ENCODE measurements around the gene FAM47E. TPM values are rescaled to one million over a fixed set of nuclear protein-coding genes. Genes with fewer than 3 reads are reported as not detected.
A peak's percentile ranks its signal among the peaks of the same experiment; 100 is the strongest.

FAM47E gene
- total RNA-seq, 2 experiments from 2014 or later: 0.34 to 0.74 TPM

- ChIA-PET POLR2A (interaction anchor here (0.6 to 1.5 kb wide), 2 partner anchors 54 to 71 kb away, joined by 3 to 4 read pairs; no protein-coding TSS in a partner anchor), CTCF (no interaction called here)
- Histone ChIP-seq H3K4me3 (ENCODE audit: low read length) (peak overlapping the region; percentile 49), H3K9me3 (ENCODE audit: control insufficient read depth in 1 of 2, insufficient read depth in 1 of 2, low read length in 2 of 2) (peaks cover 0 to 4% of the 10 kb centered on the region in 2 experiments), H3K27ac (ENCODE audit: low read depth in 1 of 2, low read length in 2 of 2) (no peak overlapping the region), H3K27me3 (ENCODE audit: control insufficient read depth in 1 of 2, insufficient read depth in 2 of 2, low read length in 2 of 2) (peaks cover 16 to 60% of the 10 kb centered on the region in 2 experiments), H3K4me1 (ENCODE audit: insufficient read depth, low read length) (peaks cover 10% of the 10 kb centered on the region), H3K36me3 (ENCODE audit: insufficient read depth, low read length) (no peaks in the 10 kb centered on the region)
- ATAC-seq (ENCODE audit: poor library complexity): no peak
- H3K9me3 Mint-ChIP-seq: no peaks in the 10 kb centered on the region
- peak in 1 of 14 experiments; percentile 6 for DNase-seq
- H3K4me1 Mint-ChIP-seq (ENCODE audit: low read depth): peaks cover 7% of the 10 kb centered on the region
- TF ChIP-seq CTCF (IDR thresholded peaks at IDR 0.05): no peak
- no peak overlapping the region for H3K27ac Mint-ChIP-seq
- intact Hi-C loops (cut with DNase I, micrococcal nuclease): loop anchor here (5.0 to 10.0 kb wide), 2 partner anchors 66 to 69 kb away; no protein-coding TSS in a partner anchor
- H3K36me3 Mint-ChIP-seq (ENCODE audit: low read depth): no peaks in the 10 kb centered on the region
- H3K27me3 Mint-ChIP-seq: peaks cover 86% of the 10 kb centered on the region
- peak overlapping the region; percentile 75 for H3K4me3 Mint-ChIP-seq
Observed at GRCh38 chr4:76250962-76251361, 559 bp upstream of the FAM47E start.

DNA sequence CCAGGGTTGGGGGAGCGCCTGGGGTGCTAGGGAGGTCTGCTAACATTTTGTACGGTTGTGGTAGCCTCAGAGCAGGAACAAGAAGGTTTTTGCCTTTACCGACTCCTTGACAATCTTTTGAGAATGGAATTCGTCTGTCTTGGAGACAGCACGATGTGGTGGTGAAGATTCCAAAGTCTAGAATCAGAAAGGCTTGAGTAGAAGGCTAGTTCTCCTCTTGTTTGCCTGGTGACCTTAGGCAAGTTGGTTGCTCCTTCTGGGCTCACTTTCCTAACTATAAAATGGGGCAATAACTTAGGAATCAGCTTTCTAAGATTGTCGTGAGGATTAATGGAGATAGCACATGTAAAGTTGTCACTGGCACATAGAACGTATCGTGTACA is 741 bp downstream of the FAM47E start:
- H3K4me1 ChIP-seq (ENCODE audit: insufficient read depth, low read length): peaks cover 10% of the 10 kb centered on the region
- intact Hi-C loops (cut with DNase I, micrococcal nuclease): loop anchor here (5.0 to 10.0 kb wide), 2 partner anchors 67 to 70 kb away; no protein-coding TSS in a partner anchor
- Mint-ChIP-seq H3K9me3 (no peaks in the 10 kb centered on the region), H3K27ac (no peak overlapping the region), H3K36me3 (ENCODE audit: low read depth) (no peaks in the 10 kb centered on the region), H3K4me1 (ENCODE audit: low read depth) (peaks cover 7% of the 10 kb centered on the region), H3K27me3 (peaks cover 80% of the 10 kb centered on the region), H3K4me3 (no peak overlapping the region)
- H3K27ac ChIP-seq (ENCODE audit: low read depth in 1 of 2, low read length in 2 of 2): no peak overlapping the region
- TF ChIP-seq CTCF (IDR thresholded peaks at IDR 0.05): no peak
- H3K4me3 ChIP-seq (ENCODE audit: low read length): no peak overlapping the region
- CTCF ChIA-PET: no interaction called here
- POLR2A ChIA-PET: no interaction called here
- DNase-seq (no peak), ATAC-seq (ENCODE audit: poor library complexity) (no peak)
- peaks cover 16 to 63% of the 10 kb centered on the region in 2 experiments for H3K27me3 ChIP-seq (ENCODE audit: control insufficient read depth in 1 of 2, insufficient read depth in 2 of 2, low read length in 2 of 2)
- peaks cover 0 to 4% of the 10 kb centered on the region in 2 experiments for H3K9me3 ChIP-seq (ENCODE audit: control insufficient read depth in 1 of 2, insufficient read depth in 1 of 2, low read length in 2 of 2)
- H3K36me3 ChIP-seq (ENCODE audit: insufficient read depth, low read length): no peaks in the 10 kb centered on the region

DNA sequence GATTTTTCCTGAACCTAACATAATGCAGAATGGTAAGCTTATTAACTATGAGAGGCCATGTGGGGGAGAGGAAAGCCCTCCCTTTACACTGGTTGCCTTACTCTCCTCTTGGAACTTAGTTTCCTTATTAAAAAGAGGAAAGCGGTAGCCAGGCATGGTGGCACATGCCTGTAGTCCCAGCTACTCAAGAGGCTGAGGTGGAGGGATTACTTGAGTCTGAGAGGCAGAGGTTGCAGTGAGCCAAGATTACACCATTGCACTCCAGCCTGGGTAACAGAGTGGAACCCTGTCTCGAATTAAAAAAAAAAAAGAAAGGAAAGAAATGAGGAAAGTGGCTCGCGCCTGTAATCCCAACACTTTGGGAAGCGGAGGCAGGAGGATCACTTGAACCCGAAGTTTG is 2.0 kb downstream of the FAM47E start:
- H3K36me3 ChIP-seq (ENCODE audit: insufficient read depth, low read length): no peaks in the 10 kb centered on the region
- intact Hi-C loops (cut with DNase I, micrococcal nuclease): loop anchor here (5.0 to 10.0 kb wide), 2 partner anchors 69 to 71 kb away; no protein-coding TSS in a partner anchor
- no peak for ATAC-seq (ENCODE audit: poor library complexity)
- Mint-ChIP-seq H3K27me3 (peaks cover 72% of the 10 kb centered on the region), H3K4me1 (ENCODE audit: low read depth) (peaks cover 7% of the 10 kb centered on the region), H3K4me3 (no peak overlapping the region), H3K9me3 (no peaks in the 10 kb centered on the region), H3K27ac (no peak overlapping the region), H3K36me3 (ENCODE audit: low read depth) (no peaks in the 10 kb centered on the region)
- CTCF ChIA-PET: interaction anchor here (0.5 kb wide), 1 partner anchor 77 kb away, joined by 3 read pairs; no protein-coding TSS in a partner anchor
- H3K27ac ChIP-seq (ENCODE audit: low read depth in 1 of 2, low read length in 2 of 2): no peak overlapping the region
- no peak overlapping the region for H3K4me3 ChIP-seq (ENCODE audit: low read length)
- peaks cover 0 to 4% of the 10 kb centered on the region in 2 experiments for H3K9me3 ChIP-seq (ENCODE audit: control insufficient read depth in 1 of 2, insufficient read depth in 1 of 2, low read length in 2 of 2)
- H3K27me3 ChIP-seq (ENCODE audit: control insufficient read depth in 1 of 2, insufficient read depth in 2 of 2, low read length in 2 of 2): peaks cover 18 to 63% of the 10 kb centered on the region in 2 experiments
- POLR2A ChIA-PET: no interaction called here
- no peak for DNase-seq
- peaks cover 10% of the 10 kb centered on the region for H3K4me1 ChIP-seq (ENCODE audit: insufficient read depth, low read length)
- no peak for TF ChIP-seq CTCF (IDR thresholded peaks at IDR 0.05)

Measured in CD4-positive, alpha-beta T cell (primary cell).